ENCODE results near the gene PRKN.
"Not testable (repeated sequence)": the region's sequence is repeated elsewhere in the genome, so short reads cannot be mapped to it uniquely, and the experiment has no call there.

The PRKN gene

GRCh38 chr6:162679681-162680080, 47.9 kb downstream of the PRKN start:
- H3K4me3 ChIP-seq (ENCODE audit: severe bottlenecking), result no peak overlapping the region
- DNase-seq (ENCODE audit: low spot score) (no peak), ATAC-seq (ENCODE audit: low read depth) (no peak)
- no peak for TF ChIP-seq CTCF (IDR thresholded peaks at IDR 0.05; ENCODE audit: poor library complexity, severe bottlenecking)
- no peaks in the 10 kb centered on the region for H3K36me3 ChIP-seq (ENCODE audit: low read depth)
- H3K9me3 ChIP-seq (ENCODE audit: severe bottlenecking), result no peaks in the 10 kb centered on the region
- no peaks in the 10 kb centered on the region for H3K27me3 ChIP-seq (ENCODE audit: insufficient read depth, poor library complexity, severe bottlenecking)
- H3K4me1 ChIP-seq (ENCODE audit: insufficient read depth, poor library complexity, severe bottlenecking), result no peaks in the 10 kb centered on the region
- no peak overlapping the region for H3K27ac ChIP-seq (ENCODE audit: poor library complexity, severe bottlenecking)

GRCh38 chr6:162678896-162679295, 48.7 kb downstream of the PRKN start:
- not testable (repeated sequence) for H3K4me1 ChIP-seq (ENCODE audit: insufficient read depth, poor library complexity, severe bottlenecking); H3K27ac ChIP-seq (ENCODE audit: poor library complexity, severe bottlenecking); H3K9me3 ChIP-seq (ENCODE audit: severe bottlenecking); H3K4me3 ChIP-seq (ENCODE audit: severe bottlenecking); H3K27me3 ChIP-seq (ENCODE audit: insufficient read depth, poor library complexity, severe bottlenecking); ATAC-seq (ENCODE audit: low read depth); DNase-seq (ENCODE audit: low spot score); H3K36me3 ChIP-seq (ENCODE audit: low read depth)

GRCh38 chr6:162675503-162675902, 52.1 kb downstream of the PRKN start:
- no peak for DNase-seq (ENCODE audit: low spot score)
- ATAC-seq (ENCODE audit: low read depth), result no peak
- no peaks in the 10 kb centered on the region for H3K27me3 ChIP-seq (ENCODE audit: insufficient read depth, poor library complexity, severe bottlenecking)
- TF ChIP-seq CTCF (IDR thresholded peaks at IDR 0.05; ENCODE audit: poor library complexity, severe bottlenecking), result no peak
- H3K36me3 ChIP-seq (ENCODE audit: low read depth), result no peaks in the 10 kb centered on the region
- H3K4me3 ChIP-seq (ENCODE audit: severe bottlenecking), result no peak overlapping the region
- no peaks in the 10 kb centered on the region for H3K4me1 ChIP-seq (ENCODE audit: insufficient read depth, poor library complexity, severe bottlenecking)
- H3K9me3 ChIP-seq (ENCODE audit: severe bottlenecking), result no peaks in the 10 kb centered on the region
- no peak overlapping the region for H3K27ac ChIP-seq (ENCODE audit: poor library complexity, severe bottlenecking)

GRCh38 chr6:162674452-162674851, 53.1 kb downstream of the PRKN start:
- DNase-seq (ENCODE audit: low spot score) (no peak), ATAC-seq (ENCODE audit: low read depth) (no peak)
- TF ChIP-seq CTCF (IDR thresholded peaks at IDR 0.05; ENCODE audit: poor library complexity, severe bottlenecking), result no peak
- Histone ChIP-seq H3K27ac (ENCODE audit: poor library complexity, severe bottlenecking) (no peak overlapping the region), H3K36me3 (ENCODE audit: low read depth) (no peaks in the 10 kb centered on the region), H3K4me1 (ENCODE audit: insufficient read depth, poor library complexity, severe bottlenecking) (no peaks in the 10 kb centered on the region), H3K27me3 (ENCODE audit: insufficient read depth, poor library complexity, severe bottlenecking) (no peaks in the 10 kb centered on the region), H3K9me3 (ENCODE audit: severe bottlenecking) (no peaks in the 10 kb centered on the region), H3K4me3 (ENCODE audit: severe bottlenecking) (no peak overlapping the region)

- no peak for DNase-seq (ENCODE audit: low spot score)
- no peak overlapping the region for H3K4me3 ChIP-seq (ENCODE audit: severe bottlenecking)
- no peaks in the 10 kb centered on the region for H3K9me3 ChIP-seq (ENCODE audit: severe bottlenecking)
- no peaks in the 10 kb centered on the region for H3K4me1 ChIP-seq (ENCODE audit: insufficient read depth, poor library complexity, severe bottlenecking)
- ATAC-seq (ENCODE audit: low read depth), result no peak
- TF ChIP-seq CTCF (IDR thresholded peaks at IDR 0.05; ENCODE audit: poor library complexity, severe bottlenecking), result no peak
- no peak overlapping the region for H3K27ac ChIP-seq (ENCODE audit: poor library complexity, severe bottlenecking)
- H3K36me3 ChIP-seq (ENCODE audit: low read depth), result no peaks in the 10 kb centered on the region
- no peaks in the 10 kb centered on the region for H3K27me3 ChIP-seq (ENCODE audit: insufficient read depth, poor library complexity, severe bottlenecking)
These were observed 55.9 kb downstream of the PRKN start for GRCh38 chr6:162671580-162672165.
